ENCODE measurements around the gene JOSD2.

- TF ChIP-seq CTCF (conservative IDR thresholded peaks at IDR 0.05; ENCODE audit: low read depth, low read length): no peak
- no peak for TF ChIP-seq RAD21 (IDR thresholded peaks at IDR 0.05; ENCODE audit: low read length)
- no peak for TF ChIP-seq USF2 (IDR thresholded peaks at IDR 0.05; ENCODE audit: low read depth, low read length)
- TF ChIP-seq POLR2A (IDR thresholded peaks at IDR 0.05; ENCODE audit: low read depth, low read length): no peak
- no peak for TF ChIP-seq BHLHE40 (IDR thresholded peaks at IDR 0.05; ENCODE audit: low read depth, low read length)
- no peak for TF ChIP-seq MAZ (IDR thresholded peaks at IDR 0.05; ENCODE audit: borderline replicate concordance, low read depth, low read length)
- no peak for TF ChIP-seq SMC3 (IDR thresholded peaks at IDR 0.05; ENCODE audit: low read depth, low read length)
- TF ChIP-seq CHD1 (IDR thresholded peaks at IDR 0.05; ENCODE audit: low read depth, low read length): no peak
These were observed 48.0 kb downstream of the JOSD2 start for GRCh38 chr19:50462970-50463369.

Measured in IMR-90 (cell line).